Endothelial cell of umbilical vein (primary cell): ENCODE measurements around the gene RRM2. TPM values are rescaled to one million over a fixed set of nuclear protein-coding genes. Genes with fewer than 3 reads are reported as not detected.

ENCODE experiments used
- BruUV-seq: library from RNA; stranded (reverse); fragments of 400-500 nt; replicated peaks from 2 replicates; lab custom pipeline; 2021; lab: Mats Ljungman, UMichigan
- CTCF ChIA-PET: fragments of 300-600, 350-600 bp; sonication (Branson Sonifier 250); formaldehyde crosslinking; loops from one replicate; lab custom pipeline; 2021; ENCODE audit warnings: antibody characterized with exemption, inconsistent platforms; lab: Charles Lee
- POLR2A ChIA-PET: fragments of 300-600, 350-600 bp; sonication (Branson Sonifier 250); formaldehyde crosslinking; loops from one replicate; lab custom pipeline; 2021; ENCODE audit warnings: antibody characterized with exemption, inconsistent platforms; lab: Charles Lee
- DNase-seq: peaks from one replicate; pipeline ENCODE4 v3.0.0-alpha.2; 2011; ENCODE audit warnings: low read depth, low spot score
- FAIRE-seq: peaks from 2 replicates; lab custom pipeline; 2011; peaks lifted over from hg19 to GRCh38; lab: Jason Lieb, UNC
- H2AFZ ChIP-seq: 2 replicates; pipeline ENCODE4 v1.6.0; 2012; ENCODE audit warnings: low read depth, low read length, control low read depth, inconsistent platforms
- H3K27ac ChIP-seq: 2 replicates; pipeline ENCODE4 v1.5.1; 2011; ENCODE audit warnings: low read depth, mild to moderate bottlenecking, control low read depth, low read length, moderate library complexity; ENCODE audit not compliant: insufficient read depth
- H3K27me3 ChIP-seq, 2 experiments: 2 replicates each; pipeline versions ENCODE4 v1.6.0 to v1.6.1; 2011; ENCODE audit warnings: low read length in 2 of 2, mixed read lengths in 1 of 2; ENCODE audit not compliant: control insufficient read depth in 2 of 2, insufficient read depth in 2 of 2
- H3K36me3 ChIP-seq, 2 experiments: 2 replicates in 1 of 2; 3 replicates in 1 of 2; pipeline ENCODE4 v1.5.1; 2011; ENCODE audit warnings: low read length in 2 of 2, mild to moderate bottlenecking in 1 of 2, moderate library complexity in 1 of 2; ENCODE audit not compliant: control insufficient read depth in 2 of 2, insufficient read depth in 2 of 2; ENCODE audit errors: extremely low read depth in 1 of 2
- H3K4me1 ChIP-seq: 3 replicates; pipeline ENCODE4 v1.5.1; 2011; ENCODE audit warnings: mild to moderate bottlenecking, low read length; ENCODE audit not compliant: control insufficient read depth, insufficient read depth; ENCODE audit errors: extremely low read depth
- H3K4me2 ChIP-seq: 2 replicates; pipeline ENCODE4 v1.6.1; 2011; ENCODE audit warnings: low read length, control low read depth, mixed read lengths; ENCODE audit not compliant: insufficient read depth
- H3K4me3 ChIP-seq, 3 experiments: fragments of 200-600 bp in 1 of 3; sonication (generic), shearing (Covaris generic) in 1 of 3; replicated peaks in 1 of 3; 2 replicates each; pipeline ENCODE4 v1.5.1; 2011 to 2016; ENCODE audit warnings: control low read depth in 3 of 3, low read length in 3 of 3, mild to moderate bottlenecking in 2 of 3, inconsistent platforms in 1 of 3, low read depth in 1 of 3, moderate library complexity in 1 of 3; ENCODE audit not compliant: insufficient read depth in 1 of 3
- H3K79me2 ChIP-seq: 2 replicates; pipeline ENCODE4 v1.6.0; 2012; ENCODE audit warnings: low read length, inconsistent platforms; ENCODE audit not compliant: control insufficient read depth, insufficient read depth
- H3K9ac ChIP-seq: replicated peaks from 2 replicates; pipeline ENCODE3; 2011; ENCODE audit warnings: low read length, control low read depth; ENCODE audit not compliant: insufficient read depth; ENCODE audit errors: extremely low read depth
- H3K9me1 ChIP-seq: replicated peaks from 3 replicates; pipeline ENCODE4 v1.6.0; 2011; ENCODE audit warnings: mild to moderate bottlenecking, low read length; ENCODE audit not compliant: control insufficient read depth, insufficient read depth; ENCODE audit errors: extremely low read depth
- H3K9me3 ChIP-seq: replicated peaks from 2 replicates; pipeline ENCODE4 v1.5.1; 2012; ENCODE audit warnings: low read length, inconsistent platforms; ENCODE audit not compliant: control insufficient read depth, insufficient read depth
- H4K20me1 ChIP-seq: replicated peaks from 2 replicates; pipeline ENCODE3; 2011; ENCODE audit warnings: mild to moderate bottlenecking, low read length; ENCODE audit not compliant: control insufficient read depth, insufficient read depth; ENCODE audit errors: extremely low read depth
- CTCF ChIP-seq, 2 donors: IDR thresholded peaks; 1 replicate in 1 of 2; 2 replicates in 1 of 2; pipeline ENCODE4 v1.5.1; 2011; ENCODE audit warnings: low read length in 2 of 2, mild to moderate bottlenecking in 2 of 2, moderate library complexity in 2 of 2, control low read depth in 1 of 2, inconsistent platforms in 1 of 2, low read depth in 1 of 2; ENCODE audit not compliant: insufficient read depth in 1 of 2; ENCODE audit errors: extremely low read depth in 1 of 2
- EZH2 ChIP-seq: IDR thresholded peaks from 2 replicates; pipeline ENCODE4 v1.6.1; 2012; ENCODE audit warnings: borderline replicate concordance, low read depth, mild to moderate bottlenecking, moderate library complexity, low read length, inconsistent platforms; ENCODE audit not compliant: severe bottlenecking
- FOS ChIP-seq: IDR thresholded peaks from 2 replicates; pipeline ENCODE4 v1.6.1; 2011; ENCODE audit warnings: mild to moderate bottlenecking, low read length, moderate library complexity, borderline replicate concordance; ENCODE audit not compliant: insufficient read depth
- GATA2 ChIP-seq: IDR thresholded peaks from 2 replicates; pipeline ENCODE4 v1.7.0; 2011; ENCODE audit warnings: low read depth, mild to moderate bottlenecking, moderate library complexity, mixed read lengths, low read length; ENCODE audit not compliant: insufficient read length, insufficient read depth
- JUN ChIP-seq: IDR thresholded peaks from 2 replicates; pipeline ENCODE4 v1.6.1; 2011; ENCODE audit warnings: borderline replicate concordance, low read depth; ENCODE audit not compliant: insufficient read length, insufficient read depth
- MAX ChIP-seq: IDR thresholded peaks from 2 replicates; pipeline ENCODE4 v1.6.1; 2011; ENCODE audit not compliant: insufficient read depth, insufficient read length
- MYC ChIP-seq: IDR thresholded peaks from one replicate; pipeline ENCODE4 v1.6.1; 2011; ENCODE audit warnings: mild to moderate bottlenecking, low read depth, low read length
- POLR2A ChIP-seq: IDR thresholded peaks from 2 replicates; pipeline ENCODE4 v1.6.1; 2012; ENCODE audit warnings: low read depth, mild to moderate bottlenecking, control low read depth, low read length
- POLR2AphosphoS5 ChIP-seq: IDR thresholded peaks from 2 replicates; pipeline ENCODE4 v1.6.1; 2012; ENCODE audit warnings: low read depth, mild to moderate bottlenecking, control low read depth, low read length, moderate library complexity; ENCODE audit not compliant: insufficient read depth
- dilution Hi-C: fragments of 300-500 bp; cut with MboI; formaldehyde crosslinking; loops from one replicate; pipeline ENCODE4 v1.15.0; 2019; ENCODE audit warnings: low sequenced_read_pairs; ENCODE audit not compliant: extremely low pct_ligation_motif_present
- intact Hi-C: fragments of 100-400 bp; cut with micrococcal nuclease; formaldehyde crosslinking; loops from one replicate; pipeline ENCODE4 v1.10.0; 2022
- polyA plus RNA-seq, 4 experiments: library from polyadenylated mRNA; depleted of rRNA in 3 of 4; stranded (reverse) in 3 of 4; unstranded in 1 of 4; fragments of >200 nt; gene quantifications; 2 replicates each; pipeline versions ENCODE4 v1.2.1 to v1.2.3, GENCODE V29; 2011 to 2012; ENCODE audit warnings: missing spikeins in 1 of 4
- small RNA-seq: library from RNA; depleted of rRNA; stranded (forward); fragments of <200 nt; gene quantifications from one replicate; pipeline ENCODE3, GENCODE V24; 2012; ENCODE audit warnings: low replicate concordance, low read depth; ENCODE audit not compliant: insufficient read depth, insufficient read length
- total RNA-seq: library from RNA; stranded (reverse); gene quantifications from 2 replicates; pipeline ENCODE4 v1.2.3, GENCODE V29; 2021

RRM2 gene
- total and polyA plus RNA-seq, 2 donors (not counting 3 experiments of a cell fraction or from before 2014, with no cell fraction given): 40.9 to 246 TPM

GRCh38 chr2:10180229-10180628 is 57.7 kb downstream of the RRM2 start:
- dilution Hi-C loops: no loop called here
- DNase-seq (no peak), FAIRE-seq (no peak)
- Histone ChIP-seq H3K27me3 (no peaks in the 10 kb centered on the region), H3K4me2 (no peak overlapping the region), H3K27ac (no peak overlapping the region), H3K9me3 (no peaks in the 10 kb centered on the region), H3K36me3 (no peaks in the 10 kb centered on the region), H3K79me2 (no peaks in the 10 kb centered on the region), H3K4me3 (no peak overlapping the region), H3K9ac (no peak overlapping the region), H3K9me1 (no peaks in the 10 kb centered on the region), H3K4me1 (no peaks in the 10 kb centered on the region), H2AFZ (no peak overlapping the region), H4K20me1 (no peaks in the 10 kb centered on the region)
- ChIA-PET CTCF (interaction anchor here (1.3 kb wide), 1 partner anchor 17 kb away, joined by 5 read pairs; no protein-coding TSS in a partner anchor), POLR2A (no interaction called here)
- BruUV-seq: no TSS peak
- intact Hi-C loops: no loop called here
- TF ChIP-seq JUN: no peak
- no peak for TF ChIP-seq MYC
- no peak for TF ChIP-seq MAX
- TF ChIP-seq FOS: no peak
- no peak for TF ChIP-seq POLR2AphosphoS5
- no peak for TF ChIP-seq EZH2
- no peak for TF ChIP-seq CTCF (IDR thresholded peaks at IDR 0.05; ENCODE audit: extremely low read depth in 1 of 2, insufficient read depth in 1 of 2, low read depth in 1 of 2, low read length in 2 of 2)
- TF ChIP-seq GATA2: no peak
- no peak for TF ChIP-seq POLR2A

Small RNA genes within 50 kb of the gene (small RNA-seq; reads per million reads assigned to genes)
- not detected for gene RF00410
- not detected for gene RF00568

Other genes starting within 250 kb of the RRM2 start
- 0.85 and 1.1 TPM in 2 replicates for gene GRHL1, start 171.0 kb upstream of the RRM2 start, total RNA-seq
- gene GRHL1, start 171.0 kb upstream of the RRM2 start, polyA plus RNA-seq: 0.37 and 0.70 TPM in 2 replicates
- 11.0 and 11.3 TPM in 2 replicates for gene KLF11, start 79.2 kb upstream of the RRM2 start, total RNA-seq
- 10.2 and 10.5 TPM in 2 replicates for gene KLF11, start 79.2 kb upstream of the RRM2 start, polyA plus RNA-seq
- gene CYS1, start 42.3 kb upstream of the RRM2 start, total RNA-seq: 0.25 TPM in 1 of 2 replicates, not detected in the other
- gene CYS1, start 42.3 kb upstream of the RRM2 start, polyA plus RNA-seq: 0.03 TPM in 1 of 2 replicates, not detected in the other
- 68.1 and 77.4 TPM in 2 replicates for gene HPCAL1, start 180.2 kb downstream of the RRM2 start, total RNA-seq
- 56.5 and 67.3 TPM in 2 replicates for gene HPCAL1, start 180.2 kb downstream of the RRM2 start, polyA plus RNA-seq